GM12878 (cell line): ENCODE data around the gene A1BG. TPM values are rescaled to one million over a fixed set of nuclear protein-coding genes. Genes with fewer than 3 reads are reported as not detected.

ENCODE experiments used
- BHLHE40 ChIP-seq, 2 experiments: fragments of 450-650 bp in 1 of 2; IDR thresholded peaks; 2 replicates each; pipeline ENCODE4 v1.6.1; 2011 to 2017; ENCODE audit warnings: low read depth in 2 of 2, borderline replicate concordance in 1 of 2, improper control_type of control experiment in 1 of 2, low read length in 1 of 2, mild to moderate bottlenecking in 1 of 2
- CHD1 ChIP-seq: IDR thresholded peaks from 2 replicates; pipeline ENCODE4 v1.6.1; 2012; ENCODE audit warnings: low read depth, low read length, improper control_type of control experiment
- EP300 ChIP-seq, 2 experiments: fragments of 150-350 bp in 1 of 2; IDR thresholded peaks; 2 replicates each; pipeline ENCODE4 v1.6.1; 2011 to 2012; ENCODE audit warnings: low read depth in 2 of 2, low read length in 2 of 2, borderline replicate concordance in 1 of 2, improper control_type of control experiment in 1 of 2, inconsistent platforms in 1 of 2; ENCODE audit not compliant: control insufficient read depth in 1 of 2
- ETV6 ChIP-seq, 2 experiments: fragments of 450-650 bp in 1 of 2; IDR thresholded peaks in 1 of 2; conservative IDR thresholded peaks in 1 of 2; 2 replicates each; pipeline ENCODE4 v1.6.1; 2014; ENCODE audit warnings: antibody characterized with exemption in 1 of 2, borderline replicate concordance in 1 of 2, low read depth in 1 of 2, mild to moderate bottlenecking in 1 of 2, moderate library complexity in 1 of 2
- IKZF2 ChIP-seq, 2 experiments: fragments of 450-650 bp; IDR thresholded peaks; 2 replicates each; pipeline ENCODE4 v1.6.1; 2017; ENCODE audit warnings: mild to moderate bottlenecking in 2 of 2, moderate library complexity in 2 of 2
- KDM1A ChIP-seq: fragments of 200-600 bp; sonication (generic); IDR thresholded peaks from 2 replicates; pipeline ENCODE4 v1.6.1; 2016; ENCODE audit warnings: borderline replicate concordance
- LARP7 ChIP-seq: fragments of 450-650 bp; IDR thresholded peaks from 2 replicates; pipeline ENCODE4 v1.6.1; 2017; ENCODE audit warnings: mild to moderate bottlenecking
- MLLT1 ChIP-seq: fragments of 450-650 bp; IDR thresholded peaks from 2 replicates; pipeline ENCODE4 v1.6.1; 2016; ENCODE audit warnings: mild to moderate bottlenecking
- MTA3 ChIP-seq: IDR thresholded peaks from 2 replicates; pipeline ENCODE4 v1.6.1; 2012; ENCODE audit warnings: low read length, inconsistent platforms, borderline replicate concordance
- NFYB ChIP-seq: IDR thresholded peaks from 2 replicates; pipeline ENCODE4 v1.6.1; 2011; ENCODE audit warnings: low read depth, mild to moderate bottlenecking, low read length, improper control_type of control experiment, moderate library complexity; ENCODE audit not compliant: insufficient read depth
- NKRF ChIP-seq: fragments of 450-650 bp; conservative IDR thresholded peaks from 2 replicates; pipeline ENCODE4 v1.6.1; 2017; ENCODE audit warnings: mild to moderate bottlenecking, moderate library complexity
- POLR2AphosphoS2 ChIP-seq: IDR thresholded peaks from 2 replicates; pipeline ENCODE4 v1.6.1; 2011; ENCODE audit warnings: low read depth, mild to moderate bottlenecking, low read length, improper control_type of control experiment, moderate library complexity
- RFX5 ChIP-seq: IDR thresholded peaks from 2 replicates; pipeline ENCODE4 v1.6.1; 2011; ENCODE audit warnings: low read depth, low read length, improper control_type of control experiment
- SKIL ChIP-seq: fragments of 450-650 bp; IDR thresholded peaks from 2 replicates; pipeline ENCODE4 v1.6.1; 2017; ENCODE audit warnings: mild to moderate bottlenecking, low read depth, inconsistent platforms; ENCODE audit not compliant: poor library complexity, severe bottlenecking
- USF2 ChIP-seq: IDR thresholded peaks from 2 replicates; pipeline ENCODE4 v1.6.1; 2011; ENCODE audit warnings: low read depth, low read length, improper control_type of control experiment, borderline replicate concordance
- ZNF384 ChIP-seq: IDR thresholded peaks from 2 replicates; pipeline ENCODE4 v1.6.1; 2012; ENCODE audit warnings: low read depth, mild to moderate bottlenecking, low read length, improper control_type of control experiment, borderline replicate concordance
- ZSCAN29 ChIP-seq: fragments of 450-650 bp; IDR thresholded peaks from 2 replicates; pipeline ENCODE4 v1.6.1; 2017; ENCODE audit warnings: mild to moderate bottlenecking, moderate library complexity
- polyA plus RNA-seq, 11 experiments: library from polyadenylated mRNA; depleted of rRNA in 4 of 11; unstranded in 6 of 11; stranded (reverse) in 5 of 11; fragments of >200 nt; fragmentation: Nextera tagmentation in 4 of 11; fragmentation: Illumina TruSeq in 1 of 11; extraction: Ambion mirVana in 4 of 11; extraction: Trizol in 1 of 11; gene quantifications; 1 replicate in 1 of 11; 2 replicates in 10 of 11; pipeline versions ENCODE4 v1.2.1 to v1.2.3, GENCODE V29; 2011 to 2016; ENCODE audit warnings: inconsistent platforms in 2 of 11, missing spikeins in 2 of 11, low read depth in 1 of 11
- total RNA-seq, 4 experiments: library from RNA; depleted of rRNA in 3 of 4; stranded (reverse); fragments of >200 nt in 3 of 4; fragmentation: Illumina TruSeq in 1 of 4; extraction: Trizol in 1 of 4; gene quantifications; 2 replicates each; pipeline versions ENCODE4 v1.2.1 to v1.2.3, GENCODE V29; 2013 to 2021

A1BG gene
- total and polyA plus RNA-seq, 10 of the 15 experiments (the other 5 are each of a cell fraction or from before 2014, with no cell fraction given), result 0.34 to 29.6 (median 11.8) TPM

GRCh38 chr19:58380662-58381459 lies 27.6 kb upstream of the A1BG start, which contains the start of gene ZNF837 (continued):
- no peak for TF ChIP-seq SKIL
- peak; percentile 86 for TF ChIP-seq POLR2AphosphoS2
- TF ChIP-seq EP300 (IDR thresholded peaks at IDR 0.05; ENCODE audit: borderline replicate concordance in 1 of 2, control insufficient read depth in 1 of 2, low read depth in 2 of 2, low read length in 2 of 2), result no peak
- no peak for TF ChIP-seq RFX5
- no peak for TF ChIP-seq MTA3
- TF ChIP-seq LARP7, result peak; percentile 100
- TF ChIP-seq MLLT1, result no peak
- TF ChIP-seq CHD1, result peak; percentile 86; the same call in 1 of the 2 replicates
- TF ChIP-seq ETV6 (conservative IDR thresholded peaks at IDR 0.05 in 1 of 2, IDR thresholded peaks at IDR 0.05 in 1 of 2; ENCODE audit: borderline replicate concordance in 1 of 2, low read depth in 1 of 2), result peak in 1 of 2 experiments; percentile 53; a peak in 2 of 4 replicates
- peak in 1 of 2 experiments; percentile 87; a peak in 3 of 4 replicates for TF ChIP-seq BHLHE40 (IDR thresholded peaks at IDR 0.05; ENCODE audit: borderline replicate concordance in 1 of 2, low read depth in 2 of 2, low read length in 1 of 2)
- peak; percentile 92 for TF ChIP-seq NFYB
- TF ChIP-seq IKZF2 (IDR thresholded peaks at IDR 0.05), result peak in 1 of 2 experiments; percentile 14; a peak in 3 of 4 replicates
- peak; percentile 94 for TF ChIP-seq NKRF
- TF ChIP-seq USF2, result no peak
- TF ChIP-seq ZSCAN29, result peak; percentile 76
- no peak for TF ChIP-seq ZNF384
- no peak for TF ChIP-seq KDM1A
